Spleen (tissue), 7 donors: ENCODE results near the gene FRAS1.

Experiments used
- CTCF ChIP-seq, 11 experiments: fragments of 200-600 bp in 7 of 11; fragments of 450-650 bp in 4 of 11; sonication (generic) in 4 of 11; IDR thresholded peaks in 8 of 11; conservative IDR thresholded peaks in 3 of 11; 1 replicate in 7 of 11; 2 replicates in 4 of 11; pipeline versions ENCODE4 v1.4.0 to v1.8.0; 2016 to 2021; ENCODE audit warnings: antibody characterized with exemption in 11 of 11, inconsistent platforms in 4 of 11, mild to moderate bottlenecking in 1 of 11
- POLR2A ChIP-seq, 3 donors: fragments of 450-650 bp; IDR thresholded peaks; one replicate each; pipeline ENCODE4 v1.5.1; 2017; ENCODE audit warnings: antibody characterized with exemption in 3 of 3, mild to moderate bottlenecking in 1 of 3
- POLR2AphosphoS5 ChIP-seq, 3 donors: sonication (generic); formaldehyde crosslinking; IDR thresholded peaks; one replicate each; pipeline ENCODE4 v1.5.1; 2017; ENCODE audit warnings: antibody characterized with exemption in 3 of 3
- donor health status: DM: no; HTN: no; CAD: no; lungs with moderate emphysema.
- donor health status: DM: no; HTN: no; CAD: no.
- donor health status: DM: no; HTN: no; CAD: no.

DNA sequence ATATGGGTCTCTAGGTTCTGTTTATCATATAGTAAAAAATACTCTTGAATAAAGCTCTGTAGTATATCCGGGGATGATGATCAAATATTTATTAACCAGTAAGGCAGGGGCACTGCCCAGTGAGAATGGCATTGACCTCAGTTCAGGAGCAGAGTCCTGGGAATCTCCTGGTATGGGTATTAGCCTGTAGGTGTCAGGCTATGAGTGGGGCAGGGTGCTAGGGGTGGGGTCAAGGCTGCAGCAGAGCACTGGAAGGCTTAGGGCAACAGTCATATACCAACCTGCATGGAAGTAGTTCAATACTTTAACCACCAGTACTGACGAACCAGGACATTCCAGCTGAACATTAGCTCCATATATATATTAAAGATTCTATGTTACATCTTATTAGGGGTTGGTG, 274.1 kb downstream of the FRAS1 start:
- TF ChIP-seq CTCF (IDR thresholded peaks at IDR 0.05 in 8 of 11, conservative IDR thresholded peaks at IDR 0.05 in 3 of 11) (no peak), POLR2AphosphoS5 (IDR thresholded peaks at IDR 0.05) (no peak), POLR2A (IDR thresholded peaks at IDR 0.05) (no peak)
